ENCODE measurements around the gene SFT2D2.

The SFT2D2 gene

GRCh38 chr1:168216171-168216570 lies 9.6 kb upstream of the SFT2D2 start:
- no peak overlapping the region for H3K23ac ChIP-seq (ENCODE audit: low read depth, low read length, poor library complexity)
- WGBS, 2 donors (ENCODE audit: extremely low coverage in 2 of 2, insufficient read length in 2 of 2, insufficient replicate concordance in 1 of 2): no CpG with 5 or more reads among the region's 4 CpGs
- H4K91ac ChIP-seq (ENCODE audit: low read depth, low read length, poor library complexity): no peak overlapping the region
- H2BK120ac ChIP-seq (ENCODE audit: low read depth, low read length): no peak overlapping the region
- peaks cover 0 to 3% of the 10 kb centered on the region in 2 donors for H3K9me3 ChIP-seq (replicated peaks in 1 of 2; ENCODE audit: control insufficient read depth in 2 of 2, insufficient read depth in 1 of 2, low read depth in 1 of 2, low read length in 2 of 2)
- no peak overlapping the region for H3K27ac ChIP-seq (replicated peaks; ENCODE audit: low read length)
- no peak overlapping the region for H2BK12ac ChIP-seq (ENCODE audit: low read length)
- H3K4me1 ChIP-seq (ENCODE audit: control insufficient read depth in 2 of 2, insufficient read depth in 1 of 2, low read depth in 1 of 2, low read length in 2 of 2): no peaks in the 10 kb centered on the region
- H3K18ac ChIP-seq (ENCODE audit: low read length): no peak overlapping the region
- no peak overlapping the region for H4K8ac ChIP-seq (ENCODE audit: low read depth, low read length)
- H2BK15ac ChIP-seq (ENCODE audit: low read length): no peak overlapping the region
- H2BK5ac ChIP-seq (ENCODE audit: low read length): no peak overlapping the region
- H2AFZ ChIP-seq (ENCODE audit: low read length): no peak overlapping the region
- no peak overlapping the region for H3K4ac ChIP-seq (ENCODE audit: low read length)
- no peak overlapping the region for H2AK5ac ChIP-seq (ENCODE audit: low read depth, low read length)
- H3K79me1 ChIP-seq (ENCODE audit: low read depth, low read length): no peaks in the 10 kb centered on the region
- H3K9ac ChIP-seq (ENCODE audit: low read depth, low read length, poor library complexity): no peak overlapping the region
- no peak for DNase-seq (ENCODE audit: low spot score)
- no peak overlapping the region for H3K4me3 ChIP-seq (ENCODE audit: low read length in 2 of 2)
- no peak overlapping the region for H3K14ac ChIP-seq (ENCODE audit: low read length)
- no peaks in the 10 kb centered on the region for H3K27me3 ChIP-seq (ENCODE audit: control insufficient read depth in 3 of 3, insufficient read depth in 3 of 3, low read depth in 1 of 3, low read length in 3 of 3)
- no peak overlapping the region for H3K4me2 ChIP-seq (ENCODE audit: insufficient read depth, low read length, poor library complexity, severe bottlenecking)
- no peaks in the 10 kb centered on the region for H3K36me3 ChIP-seq (replicated peaks in 1 of 2; ENCODE audit: control insufficient read depth in 2 of 2, insufficient read depth in 2 of 2, low read length in 2 of 2)

GRCh38 chr1:168217664-168218063 lies 8.1 kb upstream of the SFT2D2 start:
- H2AFZ ChIP-seq (ENCODE audit: low read length): no peak overlapping the region
- H3K4me3 ChIP-seq (ENCODE audit: low read length in 2 of 2): no peak overlapping the region
- H3K4me1 ChIP-seq (ENCODE audit: control insufficient read depth in 2 of 2, insufficient read depth in 1 of 2, low read depth in 1 of 2, low read length in 2 of 2): no peaks in the 10 kb centered on the region
- H3K36me3 ChIP-seq (replicated peaks in 1 of 2; ENCODE audit: control insufficient read depth in 2 of 2, insufficient read depth in 2 of 2, low read length in 2 of 2): no peaks in the 10 kb centered on the region
- H3K4me2 ChIP-seq (ENCODE audit: insufficient read depth, low read length, poor library complexity, severe bottlenecking): no peak overlapping the region
- no CpG with 5 or more reads among the region's 4 CpGs for WGBS, 2 donors (ENCODE audit: extremely low coverage in 2 of 2, insufficient read length in 2 of 2, insufficient replicate concordance in 1 of 2)
- H3K4ac ChIP-seq (ENCODE audit: low read length): no peak overlapping the region
- H3K23ac ChIP-seq (ENCODE audit: low read depth, low read length, poor library complexity): no peak overlapping the region
- no peaks in the 10 kb centered on the region for H3K79me1 ChIP-seq (ENCODE audit: low read depth, low read length)
- no peak overlapping the region for H3K9ac ChIP-seq (ENCODE audit: low read depth, low read length, poor library complexity)
- no peak overlapping the region for H2AK5ac ChIP-seq (ENCODE audit: low read depth, low read length)
- DNase-seq (ENCODE audit: low spot score): no peak
- H2BK120ac ChIP-seq (ENCODE audit: low read depth, low read length): no peak overlapping the region
- no peak overlapping the region for H2BK12ac ChIP-seq (ENCODE audit: low read length)
- no peak overlapping the region for H4K8ac ChIP-seq (ENCODE audit: low read depth, low read length)
- no peaks in the 10 kb centered on the region for H3K27me3 ChIP-seq (ENCODE audit: control insufficient read depth in 3 of 3, insufficient read depth in 3 of 3, low read depth in 1 of 3, low read length in 3 of 3)
- no peak overlapping the region for H2BK5ac ChIP-seq (ENCODE audit: low read length)
- no peak overlapping the region for H3K27ac ChIP-seq (replicated peaks; ENCODE audit: low read length)
- H3K14ac ChIP-seq (ENCODE audit: low read length): no peak overlapping the region
- no peak overlapping the region for H4K91ac ChIP-seq (ENCODE audit: low read depth, low read length, poor library complexity)
- no peak overlapping the region for H2BK15ac ChIP-seq (ENCODE audit: low read length)
- H3K18ac ChIP-seq (ENCODE audit: low read length): no peak overlapping the region
- H3K9me3 ChIP-seq (replicated peaks in 1 of 2; ENCODE audit: control insufficient read depth in 2 of 2, insufficient read depth in 1 of 2, low read depth in 1 of 2, low read length in 2 of 2): peaks cover 0 to 3% of the 10 kb centered on the region in 2 donors

- no peak overlapping the region for H3K9ac ChIP-seq (ENCODE audit: low read depth, low read length, poor library complexity)
- WGBS, 2 donors (ENCODE audit: extremely low coverage in 2 of 2, insufficient read length in 2 of 2, insufficient replicate concordance in 1 of 2): no CpG with 5 or more reads among the region's 4 CpGs
- no peak overlapping the region for H3K14ac ChIP-seq (ENCODE audit: low read length)
- peaks cover 6 to 8% of the 10 kb centered on the region in 2 donors for H3K9me3 ChIP-seq (replicated peaks in 1 of 2; ENCODE audit: control insufficient read depth in 2 of 2, insufficient read depth in 1 of 2, low read depth in 1 of 2, low read length in 2 of 2)
- no peaks in the 10 kb centered on the region for H3K79me1 ChIP-seq (ENCODE audit: low read depth, low read length)
- H2BK12ac ChIP-seq (ENCODE audit: low read length): no peak overlapping the region
- H3K4ac ChIP-seq (ENCODE audit: low read length): no peak overlapping the region
- H3K27ac ChIP-seq (replicated peaks; ENCODE audit: low read length): no peak overlapping the region
- H2AFZ ChIP-seq (ENCODE audit: low read length): no peak overlapping the region
- H2BK5ac ChIP-seq (ENCODE audit: low read length): no peak overlapping the region
- no peak overlapping the region for H3K23ac ChIP-seq (ENCODE audit: low read depth, low read length, poor library complexity)
- no peak overlapping the region for H3K4me2 ChIP-seq (ENCODE audit: insufficient read depth, low read length, poor library complexity, severe bottlenecking)
- no peak overlapping the region for H3K4me3 ChIP-seq (ENCODE audit: low read length in 2 of 2)
- H3K36me3 ChIP-seq (replicated peaks in 1 of 2; ENCODE audit: control insufficient read depth in 2 of 2, insufficient read depth in 2 of 2, low read length in 2 of 2): no peaks in the 10 kb centered on the region
- no peak overlapping the region for H2BK120ac ChIP-seq (ENCODE audit: low read depth, low read length)
- H2AK5ac ChIP-seq (ENCODE audit: low read depth, low read length): no peak overlapping the region
- no peak overlapping the region for H4K91ac ChIP-seq (ENCODE audit: low read depth, low read length, poor library complexity)
- H2BK15ac ChIP-seq (ENCODE audit: low read length): no peak overlapping the region
- DNase-seq (ENCODE audit: low spot score): no peak
- no peaks in the 10 kb centered on the region for H3K27me3 ChIP-seq (ENCODE audit: control insufficient read depth in 3 of 3, insufficient read depth in 3 of 3, low read depth in 1 of 3, low read length in 3 of 3)
- H3K4me1 ChIP-seq (ENCODE audit: control insufficient read depth in 2 of 2, insufficient read depth in 1 of 2, low read depth in 1 of 2, low read length in 2 of 2): no peaks in the 10 kb centered on the region
- no peak overlapping the region for H3K18ac ChIP-seq (ENCODE audit: low read length)
- H4K8ac ChIP-seq (ENCODE audit: low read depth, low read length): no peak overlapping the region
Observed at GRCh38 chr1:168218658-168219057, 7.1 kb upstream of the SFT2D2 start.

- H3K9ac ChIP-seq (ENCODE audit: low read depth, low read length, poor library complexity): no peak overlapping the region
- DNase-seq (ENCODE audit: low spot score): no peak
- H3K36me3 ChIP-seq (replicated peaks in 1 of 2; ENCODE audit: control insufficient read depth in 2 of 2, insufficient read depth in 2 of 2, low read length in 2 of 2): no peaks in the 10 kb centered on the region
- no peaks in the 10 kb centered on the region for H3K27me3 ChIP-seq (ENCODE audit: control insufficient read depth in 3 of 3, insufficient read depth in 3 of 3, low read depth in 1 of 3, low read length in 3 of 3)
- no peak overlapping the region for H2AK5ac ChIP-seq (ENCODE audit: low read depth, low read length)
- H2BK15ac ChIP-seq (ENCODE audit: low read length): no peak overlapping the region
- no peak overlapping the region for H3K4ac ChIP-seq (ENCODE audit: low read length)
- no peak overlapping the region for H3K4me2 ChIP-seq (ENCODE audit: insufficient read depth, low read length, poor library complexity, severe bottlenecking)
- no peak overlapping the region for H2AFZ ChIP-seq (ENCODE audit: low read length)
- H3K23ac ChIP-seq (ENCODE audit: low read depth, low read length, poor library complexity): no peak overlapping the region
- no peak overlapping the region for H2BK5ac ChIP-seq (ENCODE audit: low read length)
- peaks cover 8 to 10% of the 10 kb centered on the region in 2 donors for H3K9me3 ChIP-seq (replicated peaks in 1 of 2; ENCODE audit: control insufficient read depth in 2 of 2, insufficient read depth in 1 of 2, low read depth in 1 of 2, low read length in 2 of 2)
- no peak overlapping the region for H3K27ac ChIP-seq (replicated peaks; ENCODE audit: low read length)
- H2BK12ac ChIP-seq (ENCODE audit: low read length): no peak overlapping the region
- no peak overlapping the region for H3K18ac ChIP-seq (ENCODE audit: low read length)
- no peak overlapping the region for H4K91ac ChIP-seq (ENCODE audit: low read depth, low read length, poor library complexity)
- H4K8ac ChIP-seq (ENCODE audit: low read depth, low read length): no peak overlapping the region
- H3K14ac ChIP-seq (ENCODE audit: low read length): no peak overlapping the region
- no peak overlapping the region for H2BK120ac ChIP-seq (ENCODE audit: low read depth, low read length)
- WGBS, 2 donors (ENCODE audit: extremely low coverage in 2 of 2, insufficient read length in 2 of 2, insufficient replicate concordance in 1 of 2): no CpG with 5 or more reads among the region's 6 CpGs
- no peaks in the 10 kb centered on the region for H3K79me1 ChIP-seq (ENCODE audit: low read depth, low read length)
- peaks cover 0 to 3% of the 10 kb centered on the region in 2 donors for H3K4me1 ChIP-seq (ENCODE audit: control insufficient read depth in 2 of 2, insufficient read depth in 1 of 2, low read depth in 1 of 2, low read length in 2 of 2)
- no peak overlapping the region for H3K4me3 ChIP-seq (ENCODE audit: low read length in 2 of 2)
Observed at GRCh38 chr1:168220470-168220871, 5.3 kb upstream of the SFT2D2 start.
